Frontal cortex (tissue), 4 donors: ENCODE results near the gene PAQR6. TPM values are rescaled to one million over a fixed set of nuclear protein-coding genes. Genes with fewer than 3 reads are reported as not detected.
A peak's percentile ranks its signal among the peaks of the same experiment; 100 is the strongest.

Source experiments
- DNase-seq, 2 donors: peaks; one replicate each; pipeline ENCODE4 v3.0.0; 2012; ENCODE audit warnings: low spot score in 2 of 2
- FAIRE-seq: peaks from 2 replicates; lab custom pipeline; 2012; peaks lifted over from hg19 to GRCh38; lab: Jason Lieb, UNC
- total RNA-seq: library from RNA; depleted of rRNA; stranded (reverse); fragments of >200 nt; gene quantifications from one replicate; pipeline ENCODE4 v1.2.3, GENCODE V29; 2014
- donor health status: control.
- donor health status: control.
- donor health status: control.

Gene PAQR6
- 7.7 TPM for total RNA-seq

- FAIRE-seq (no peak), DNase-seq (peak; percentile 84 to 86)
These were observed at the start of gene PAQR6 for GRCh38 chr1:156247460-156248322. Gene PAQR6 (minus strand): TSS chr1:156248056. CDS start chr1:156246731, 1,325 bp downstream.

GRCh38 chr1:156295391-156295947 lies 47.6 kb upstream of the PAQR6 start, which contains the start of gene GLMP:
Gene GLMP (minus strand): TSS chr1:156295679. CDS start chr1:156295645, 34 bp downstream.
- no peak for FAIRE-seq
- peak; percentile 61 to 72 for DNase-seq

GRCh38 chr1:156293895-156294294 lies 46.0 kb upstream of the PAQR6 start:
- FAIRE-seq (no peak), DNase-seq (no peak)

GRCh38 chr1:156293098-156293434 lies 45.2 kb upstream of the PAQR6 start:
- no peak for FAIRE-seq

GRCh38 chr1:156291226-156292061 lies 43.6 kb upstream of the PAQR6 start:
- DNase-seq (peak; percentile 59 to 80), FAIRE-seq (no peak)

More at GRCh38 chr1:156293098-156293434, 45.2 kb upstream of the PAQR6 start:
- DNase-seq, result no peak

GRCh38 chr1:156289857-156290256 lies 42.0 kb upstream of the PAQR6 start:
- DNase-seq, result no peak
- FAIRE-seq, result no peak

GRCh38 chr1:156286061-156286460 lies 38.2 kb upstream of the PAQR6 start:
- FAIRE-seq (no peak), DNase-seq (no peak)

GRCh38 chr1:156285437-156285836 lies 37.6 kb upstream of the PAQR6 start:
- FAIRE-seq, result no peak
- DNase-seq, result no peak

GRCh38 chr1:156284757-156285156 lies 36.9 kb upstream of the PAQR6 start:
- FAIRE-seq (no peak), DNase-seq (no peak)

GRCh38 chr1:156284112-156284511 lies 36.3 kb upstream of the PAQR6 start, which contains the start of gene TMEM79:
Gene TMEM79 (plus strand): TSS chr1:156284325. CDS start chr1:156285227, 902 bp downstream.
- no peak for FAIRE-seq
- DNase-seq, result no peak

GRCh38 chr1:156283521-156283920 lies 35.7 kb upstream of the PAQR6 start:
- FAIRE-seq, result no peak
- DNase-seq, result no peak

- no peak for FAIRE-seq
These were observed 34.8 kb upstream of the PAQR6 start, which contains the start of gene SMG5 for GRCh38 chr1:156282479-156283222. Gene SMG5 (minus strand): TSS chr1:156282825. CDS start chr1:156282680, 145 bp downstream.

GRCh38 chr1:156281693-156282478 lies 34.0 kb upstream of the PAQR6 start:
- no peak for FAIRE-seq
- DNase-seq, result no peak

More at GRCh38 chr1:156282479-156283222, 34.8 kb upstream of the PAQR6 start, which contains the start of gene SMG5:
- DNase-seq, result peak; percentile 90 to 94

- DNase-seq (peak in 1 of 2 donors; percentile 39), FAIRE-seq (no peak)
These were observed 33.4 kb upstream of the PAQR6 start for GRCh38 chr1:156281281-156281680.

GRCh38 chr1:156279837-156280236 lies 32.0 kb upstream of the PAQR6 start:
- no peak for DNase-seq
- no peak for FAIRE-seq

- FAIRE-seq (no peak), DNase-seq (no peak)
These were observed 29.1 kb upstream of the PAQR6 start for GRCh38 chr1:156276966-156277381.

GRCh38 chr1:156276532-156276931 lies 28.7 kb upstream of the PAQR6 start:
- no peak for DNase-seq
- no peak for FAIRE-seq

GRCh38 chr1:156270314-156270713 lies 22.5 kb upstream of the PAQR6 start:
- no peak for FAIRE-seq

GRCh38 chr1:156268336-156268735 lies 20.5 kb upstream of the PAQR6 start:
- DNase-seq (no peak), FAIRE-seq (no peak)

More at GRCh38 chr1:156270314-156270713, 22.5 kb upstream of the PAQR6 start:
- no peak for DNase-seq
